Stimulated activated CD4-positive, alpha-beta T cell treated with anti-CD3 and anti-CD28 coated beads, Interleukin-1b, Interleukin-23, amount 100 ng/mL, for 4 hours (primary cell): ENCODE results near the gene RAX2.
"Not testable (repeated sequence)": the region's sequence is repeated elsewhere in the genome, so short reads cannot be mapped to it uniquely, and the experiment has no call there.

Experiments
- DNase-seq, 2 donors: peaks; one replicate each; pipeline ENCODE4 v3.0.0-alpha.2; 2020; ENCODE audit warnings: low read depth in 2 of 2

RAX2 gene

GRCh38 chr19:3778104-3778867, 6.3 kb upstream of the RAX2 start:
- no peak for DNase-seq

GRCh38 chr19:3776479-3777040, 4.5 kb upstream of the RAX2 start:
- DNase-seq = no peak

GRCh38 chr19:3775831-3776230, 3.8 kb upstream of the RAX2 start:
- DNase-seq = no peak

- DNase-seq = no peak
Observed at GRCh38 chr19:3775374-3775711, 3.3 kb upstream of the RAX2 start.

- DNase-seq = no peak
Observed at GRCh38 chr19:3774621-3775373, 2.8 kb upstream of the RAX2 start.

- no peak for DNase-seq
Observed at GRCh38 chr19:3773814-3774515, 1.9 kb upstream of the RAX2 start.

GRCh38 chr19:3771000-3771905, 775 bp downstream of the RAX2 start:
- DNase-seq = no peak

- no peak for DNase-seq
Observed at GRCh38 chr19:3770136-3770999, 1.7 kb downstream of the RAX2 start.

- DNase-seq = no peak
Observed at GRCh38 chr19:3769494-3769893, 2.5 kb downstream of the RAX2 start.

GRCh38 chr19:3768748-3769099, 3.3 kb downstream of the RAX2 start:
- DNase-seq = no peak

- no peak for DNase-seq
Observed at GRCh38 chr19:3768015-3768747, 3.8 kb downstream of the RAX2 start.

- DNase-seq = no peak
Observed at GRCh38 chr19:3767050-3767449, 5.0 kb downstream of the RAX2 start.

GRCh38 chr19:3766520-3766919, 5.5 kb downstream of the RAX2 start:
- no peak for DNase-seq

- not testable (repeated sequence) for DNase-seq
Observed at GRCh38 chr19:3765757-3766156, 6.3 kb downstream of the RAX2 start.

GRCh38 chr19:3765121-3765520, 6.9 kb downstream of the RAX2 start:
- no peak for DNase-seq

GRCh38 chr19:3762501-3763459, 9.2 kb downstream of the RAX2 start, which contains the start of gene MRPL54:
Gene MRPL54 (plus strand): TSS chr19:3762682. CDS start chr19:3762701, 19 bp downstream.
- peak; percentile 98 to 99 for DNase-seq

GRCh38 chr19:3762130-3762473, 9.9 kb downstream of the RAX2 start:
- no peak for DNase-seq

GRCh38 chr19:3761382-3762129, 10.5 kb downstream of the RAX2 start, which contains the start of gene APBA3:
Gene APBA3 (minus strand): TSS chr19:3761692. CDS start chr19:3760264, 1,428 bp downstream.
- DNase-seq = peak; percentile 96 to 97
